SU-DHL-6 (cell line): Measurements from ENCODE around the gene GRIK3.

Experiments used
- EZH2phosphoT487 ChIP-seq: fragments of 200-600 bp; sonication (generic), shearing (Covaris generic); conservative IDR thresholded peaks from 2 replicates; pipeline ENCODE4 v1.6.1; 2018; ENCODE audit warnings: mild to moderate bottlenecking, antibody characterized with exemption, low read length, moderate library complexity, mixed read lengths
- TF ChIP-seq, protein P1 (sequence below): fragments of 200-600 bp; sonication (generic); IDR thresholded peaks from one replicate; pipeline ENCODE4 v1.5.1; 2017; ENCODE audit warnings: antibody characterized with exemption, mild to moderate bottlenecking, low read length, moderate library complexity; ENCODE audit not compliant: insufficient read depth, poor library complexity, severe bottlenecking

DNA sequence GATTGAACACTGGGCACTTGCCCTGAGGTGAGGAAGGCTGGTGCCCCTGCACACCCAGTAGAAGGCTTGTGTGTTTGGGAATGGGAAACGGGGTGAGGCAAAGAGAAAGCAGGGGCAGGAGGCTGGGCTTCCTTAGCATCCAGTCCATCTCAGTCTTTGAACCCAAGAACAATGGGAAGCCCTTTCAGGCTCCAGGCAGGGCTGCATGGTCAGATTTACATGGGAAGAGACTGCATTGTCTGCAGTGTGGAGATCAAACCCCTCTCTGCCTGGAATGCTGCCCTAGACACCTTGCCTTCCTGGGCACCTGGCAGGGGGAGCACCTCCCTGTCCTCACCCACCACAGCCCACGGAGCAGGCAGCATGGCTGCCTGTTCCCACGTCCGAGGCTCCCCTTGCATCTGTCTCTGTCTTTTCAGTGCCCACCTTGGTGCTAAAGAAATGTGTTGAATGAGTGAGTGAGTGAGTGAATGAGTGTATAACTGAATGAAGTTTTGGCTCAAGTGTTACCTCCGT lies 268.5 kb downstream of the GRIK3 start:
- TF ChIP-seq, protein P1, sequence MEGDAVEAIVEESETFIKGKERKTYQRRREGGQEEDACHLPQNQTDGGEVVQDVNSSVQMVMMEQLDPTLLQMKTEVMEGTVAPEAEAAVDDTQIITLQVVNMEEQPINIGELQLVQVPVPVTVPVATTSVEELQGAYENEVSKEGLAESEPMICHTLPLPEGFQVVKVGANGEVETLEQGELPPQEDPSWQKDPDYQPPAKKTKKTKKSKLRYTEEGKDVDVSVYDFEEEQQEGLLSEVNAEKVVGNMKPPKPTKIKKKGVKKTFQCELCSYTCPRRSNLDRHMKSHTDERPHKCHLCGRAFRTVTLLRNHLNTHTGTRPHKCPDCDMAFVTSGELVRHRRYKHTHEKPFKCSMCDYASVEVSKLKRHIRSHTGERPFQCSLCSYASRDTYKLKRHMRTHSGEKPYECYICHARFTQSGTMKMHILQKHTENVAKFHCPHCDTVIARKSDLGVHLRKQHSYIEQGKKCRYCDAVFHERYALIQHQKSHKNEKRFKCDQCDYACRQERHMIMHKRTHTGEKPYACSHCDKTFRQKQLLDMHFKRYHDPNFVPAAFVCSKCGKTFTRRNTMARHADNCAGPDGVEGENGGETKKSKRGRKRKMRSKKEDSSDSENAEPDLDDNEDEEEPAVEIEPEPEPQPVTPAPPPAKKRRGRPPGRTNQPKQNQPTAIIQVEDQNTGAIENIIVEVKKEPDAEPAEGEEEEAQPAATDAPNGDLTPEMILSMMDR = no peak
- TF ChIP-seq EZH2phosphoT487 = no peak
